Activated CD4-positive, alpha-beta T cell treated with anti-CD3 and anti-CD28 coated beads for 48 hours (primary cell): ENCODE results near the gene ISL2.

Experiments
- DNase-seq: peaks from one replicate; pipeline ENCODE4 v3.0.0-alpha.2; 2020

ISL2 gene

DNA sequence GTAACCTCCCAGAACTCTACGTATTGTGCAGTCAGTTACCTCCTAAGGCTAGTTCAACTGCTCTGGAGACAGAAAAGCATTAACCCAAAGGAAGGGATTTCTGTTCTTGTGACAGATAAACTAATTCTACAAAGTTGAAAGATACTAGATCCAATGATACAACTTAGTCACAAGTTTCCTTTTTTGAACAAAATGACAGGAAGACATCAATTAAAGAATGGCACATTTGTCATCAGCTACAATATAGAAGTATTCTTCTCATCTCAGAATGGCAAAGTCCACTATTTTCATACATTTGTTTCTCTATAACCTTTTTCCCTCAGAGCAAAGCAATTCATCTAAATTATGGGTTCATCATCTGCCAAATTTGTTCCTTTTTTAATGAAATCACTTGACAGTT, 43.7 kb downstream of the ISL2 start:
- no peak for DNase-seq

DNA sequence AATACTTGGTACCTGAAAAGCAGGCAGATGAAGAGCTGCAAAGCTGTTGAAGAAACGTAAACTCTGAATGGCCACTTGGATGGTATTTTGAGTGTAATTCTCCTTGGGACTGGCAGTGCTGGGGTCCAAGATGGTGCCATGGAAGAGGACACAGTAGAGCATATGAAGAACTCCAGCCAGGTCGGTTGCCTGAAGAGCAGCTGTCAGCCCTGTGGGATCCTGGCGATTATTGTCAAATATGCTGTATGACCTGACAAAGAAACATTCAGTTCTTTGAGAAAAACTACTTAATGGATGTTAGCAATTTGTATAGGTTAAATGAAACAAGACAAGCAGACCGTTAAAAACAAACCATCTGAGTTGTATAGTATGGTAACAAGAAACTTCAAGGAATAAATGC, 44.8 kb downstream of the ISL2 start:
- no peak for DNase-seq

DNA sequence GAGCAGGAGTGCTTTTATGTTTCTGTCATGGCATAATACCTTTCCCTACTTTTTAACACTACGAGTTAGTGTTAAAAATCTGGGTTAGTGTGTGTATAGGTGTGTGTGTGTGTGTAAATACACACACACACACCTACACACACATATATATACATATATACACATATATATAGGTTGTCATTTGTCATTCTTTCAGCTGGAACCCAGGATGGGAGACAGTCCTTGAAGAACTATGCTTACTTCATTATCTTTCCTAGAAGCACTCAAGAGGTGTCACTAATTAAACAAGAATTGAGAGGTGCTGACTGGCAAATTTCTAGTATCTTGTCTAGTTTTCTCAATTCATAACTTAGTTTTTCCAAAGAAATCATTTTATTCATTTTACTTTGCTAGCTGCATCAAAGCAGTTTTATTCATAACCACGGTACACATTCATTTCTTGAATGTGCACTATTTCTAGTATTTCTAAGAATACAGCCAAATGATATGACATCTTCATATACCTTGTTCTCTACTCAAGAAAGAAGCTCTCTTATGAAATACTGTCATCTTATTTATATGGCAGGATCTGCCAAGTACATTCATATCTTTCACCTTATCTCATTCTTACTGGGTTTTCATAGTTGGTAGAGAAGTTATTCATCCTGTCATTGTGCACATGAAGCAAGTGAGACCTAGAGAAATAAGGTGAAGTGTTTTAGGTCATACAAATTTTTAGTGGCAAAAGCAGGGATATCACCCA, 46.6 kb downstream of the ISL2 start:
- DNase-seq, result no peak

DNA sequence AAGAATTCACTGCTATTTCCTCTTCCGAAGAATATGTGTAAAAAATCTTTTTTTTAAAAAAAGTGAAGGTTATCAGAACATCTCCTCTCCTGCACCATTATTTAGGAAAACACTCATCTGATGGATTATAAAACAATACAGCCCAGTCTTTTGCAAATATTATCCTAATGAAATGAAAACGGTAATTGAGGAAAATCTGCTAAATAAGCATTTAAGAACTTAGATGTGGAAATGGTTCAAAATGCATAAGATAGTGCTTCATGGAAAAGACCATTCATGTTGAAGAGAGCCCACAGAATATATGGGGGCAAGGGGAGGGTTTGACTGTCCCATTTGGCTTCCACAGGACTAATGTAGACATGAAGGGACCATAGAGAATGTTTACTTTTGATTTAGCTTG, 47.8 kb downstream of the ISL2 start:
- DNase-seq, result no peak

DNA sequence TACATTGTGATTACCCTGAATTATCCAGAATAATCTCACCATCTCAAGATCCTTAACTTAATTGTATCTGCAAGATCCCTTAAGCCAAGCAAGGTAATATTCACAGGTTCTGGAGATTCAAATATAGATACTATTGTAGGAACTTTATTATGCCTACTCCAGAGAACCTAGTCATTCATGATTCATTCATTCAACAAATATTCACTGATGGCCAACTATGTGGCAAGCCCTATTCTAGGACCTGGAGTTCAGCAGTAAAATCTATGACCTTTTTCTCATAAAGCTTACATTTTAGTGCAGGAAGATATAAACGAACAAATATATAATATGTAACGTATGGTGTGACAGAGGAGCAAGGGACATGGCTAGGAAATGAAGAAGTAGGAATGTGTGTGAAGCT, 49.6 kb downstream of the ISL2 start:
- DNase-seq, result no peak

DNA sequence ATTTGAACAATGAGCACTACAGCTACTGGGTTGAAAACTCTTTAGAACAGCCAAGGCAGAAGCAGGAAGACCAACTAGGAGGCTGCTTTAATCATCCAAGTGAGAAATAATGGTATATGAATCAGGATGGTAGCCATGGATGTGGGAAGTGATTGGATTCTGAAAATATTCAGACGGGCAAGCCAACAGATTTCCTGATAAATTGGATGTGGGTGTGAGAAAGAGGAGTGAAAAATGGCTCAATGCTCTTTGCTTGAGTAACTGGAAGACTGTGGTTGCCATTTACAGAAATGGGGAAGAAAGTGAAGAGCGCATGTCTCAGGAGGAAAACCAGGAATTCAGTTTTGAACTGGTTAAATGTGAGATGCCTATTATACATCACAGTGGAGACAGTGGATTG, 50.4 kb downstream of the ISL2 start:
- DNase-seq, result no peak

DNA sequence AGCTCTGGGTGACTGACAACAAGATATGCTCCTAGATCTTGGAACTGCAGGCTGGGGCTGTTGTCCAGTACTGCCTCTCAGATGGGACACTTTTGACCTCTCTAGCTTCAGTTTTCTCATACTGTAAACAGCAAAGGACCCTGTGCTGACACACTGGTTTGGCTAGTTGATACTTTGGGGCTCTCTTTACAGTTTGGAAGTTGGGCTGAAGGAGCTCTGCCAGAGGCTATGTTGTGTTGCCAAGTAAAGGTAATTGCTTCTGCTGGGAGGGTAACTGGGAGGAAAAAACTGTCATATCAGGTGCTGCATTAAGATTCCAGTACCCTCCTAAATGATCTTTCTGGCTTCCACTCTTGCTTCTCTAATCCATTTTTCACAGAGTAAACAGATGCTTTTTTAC, 54.0 kb downstream of the ISL2 start:
- no peak for DNase-seq

DNA sequence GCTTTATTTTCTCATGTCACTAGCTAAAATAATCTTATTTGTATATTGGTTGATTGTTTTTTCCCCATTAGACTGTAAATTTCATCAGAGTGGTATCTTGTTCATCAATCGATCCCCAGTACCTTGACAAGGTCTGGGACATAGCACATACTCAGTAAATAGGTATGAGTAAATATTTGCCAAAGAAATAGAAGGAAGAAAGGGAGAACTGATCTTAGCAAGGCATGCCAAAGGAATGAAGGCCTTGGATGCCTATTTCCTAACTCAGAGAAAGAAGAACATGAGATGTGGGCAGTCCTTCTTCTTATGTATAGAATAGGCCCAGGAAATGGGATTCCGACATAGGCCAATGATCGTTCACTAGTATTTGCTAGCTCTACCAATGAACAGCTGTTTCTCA, 54.7 kb downstream of the ISL2 start:
- no peak for DNase-seq

DNA sequence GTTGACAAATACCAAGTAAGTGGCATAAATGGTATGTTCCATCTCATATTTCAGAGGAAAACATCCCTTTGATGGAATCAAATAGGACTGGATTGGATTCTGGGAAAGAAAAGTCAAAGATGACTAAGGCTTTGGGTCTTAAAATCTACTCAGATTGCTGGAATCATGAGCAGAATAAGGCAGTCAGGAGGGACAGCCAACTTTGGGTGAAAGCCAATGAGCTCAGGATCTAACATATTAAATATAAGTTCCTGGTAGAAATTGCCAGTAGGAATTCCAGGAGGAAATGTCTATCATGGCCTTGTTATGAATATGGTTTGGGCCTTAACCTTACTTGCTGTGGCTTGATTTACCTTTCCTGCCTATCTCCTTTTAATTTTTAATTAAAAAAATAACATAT, 55.3 kb downstream of the ISL2 start:
- DNase-seq, result no peak
